Stimulated activated naive CD4-positive, alpha-beta T cell treated with Interleukin-2 at 50 U/mL for 16 hours (primary cell): ENCODE measurements around the gene HFE.
"Not testable (repeated sequence)": the region's sequence is repeated elsewhere in the genome, so short reads cannot be mapped to it uniquely, and the experiment has no call there.

Experiments
- DNase-seq: peaks from one replicate; lab custom pipeline; 2025; lab: John Stamatoyannopoulos, UW

HFE gene

DNA sequence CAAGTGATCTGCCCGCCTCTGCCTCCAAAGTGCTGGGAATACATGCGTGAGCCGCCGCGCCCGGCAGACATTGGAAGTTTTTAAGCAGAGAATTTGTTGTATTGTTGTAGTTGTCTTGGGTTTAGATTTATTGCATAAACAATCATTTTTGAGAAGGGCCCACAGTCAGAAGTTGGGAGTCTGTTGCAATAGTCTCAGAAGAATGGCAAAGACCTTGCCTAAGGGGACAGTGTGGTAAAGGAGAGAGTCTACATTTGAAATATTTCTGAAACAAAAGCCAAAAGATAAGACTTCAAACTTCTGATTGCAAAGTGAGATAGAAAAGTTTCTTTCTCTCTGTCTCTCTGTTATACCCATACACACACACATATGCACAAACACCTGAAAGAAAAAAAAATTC, 22.5 kb downstream of the HFE start:
- no peak for DNase-seq

DNA sequence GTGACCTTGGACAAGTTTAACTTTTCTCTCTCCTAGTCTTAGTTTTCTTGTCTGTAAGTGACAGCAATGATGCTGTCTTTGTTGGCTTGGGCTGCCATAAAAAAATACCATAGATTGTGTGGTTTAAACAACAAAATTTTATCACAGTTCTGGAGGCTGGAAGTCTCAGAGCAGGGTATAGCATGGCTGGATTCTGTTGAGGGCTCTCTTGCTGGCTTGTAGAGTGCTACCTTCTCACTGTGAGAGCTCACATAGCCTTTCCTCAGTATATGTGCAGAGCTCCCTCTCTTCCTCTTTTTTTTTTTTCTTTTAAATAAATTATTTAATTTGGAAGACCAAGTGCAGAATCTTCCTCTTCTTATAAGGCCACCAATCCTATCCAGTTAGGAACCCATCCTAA, 26.3 kb downstream of the HFE start:
- DNase-seq = no peak

DNA sequence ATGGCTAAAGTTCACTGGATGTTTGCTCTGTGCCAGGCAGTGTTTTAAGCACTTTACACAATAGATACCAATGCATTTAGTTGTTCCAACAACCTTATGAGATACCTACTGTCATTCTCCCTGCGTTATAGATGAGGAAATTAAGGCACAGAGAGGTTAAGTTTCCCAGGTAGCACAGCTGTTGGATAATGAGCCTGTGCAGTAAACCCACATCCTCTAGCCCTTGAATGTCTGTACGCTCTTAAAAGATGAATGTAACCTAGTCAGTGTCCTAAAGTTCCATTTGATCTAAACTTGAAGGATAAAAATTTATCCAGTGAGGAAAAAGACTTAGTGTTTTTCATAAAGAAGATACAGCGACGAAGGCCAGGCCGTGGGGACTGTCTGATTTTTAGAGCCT, 28.0 kb downstream of the HFE start:
- no peak for DNase-seq

DNA sequence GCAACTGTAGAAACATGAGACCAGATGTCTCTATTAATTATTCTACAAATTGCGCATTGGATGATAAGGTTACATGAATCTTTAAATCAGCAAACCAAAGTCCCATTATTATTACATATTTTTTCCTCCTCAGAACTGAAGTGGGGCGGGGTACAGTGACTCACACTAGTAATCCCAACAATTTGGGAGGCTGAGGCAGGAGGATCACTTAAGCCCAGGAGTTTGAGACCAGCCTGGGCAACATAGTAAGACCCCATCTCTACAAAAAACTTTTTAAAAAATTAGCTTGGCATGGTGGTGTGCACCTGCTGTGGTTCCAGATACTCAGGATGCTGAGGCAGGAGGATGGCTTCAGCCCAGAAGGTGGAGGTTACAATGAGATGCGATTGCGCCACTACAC, 29.0 kb downstream of the HFE start:
- DNase-seq = no peak

DNA sequence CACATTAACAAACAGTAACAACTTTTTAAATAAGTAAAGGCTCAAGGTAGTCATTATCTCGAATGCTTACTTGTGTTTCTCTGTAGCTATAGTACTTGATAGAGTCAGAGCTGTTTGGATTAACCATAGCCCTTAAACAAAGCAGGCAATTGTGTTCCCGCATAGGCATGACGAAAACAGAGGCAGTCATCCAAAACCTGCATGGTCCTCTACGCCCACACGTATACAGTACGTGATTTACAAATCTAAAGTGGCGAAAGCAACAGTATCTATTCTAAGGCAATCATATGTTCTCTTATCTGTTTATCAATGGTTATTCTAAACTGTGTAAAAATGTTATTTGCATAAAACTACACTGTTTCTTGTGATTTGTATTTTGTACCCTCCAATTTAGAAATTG, 31.8 kb downstream of the HFE start:
- no peak for DNase-seq

DNA sequence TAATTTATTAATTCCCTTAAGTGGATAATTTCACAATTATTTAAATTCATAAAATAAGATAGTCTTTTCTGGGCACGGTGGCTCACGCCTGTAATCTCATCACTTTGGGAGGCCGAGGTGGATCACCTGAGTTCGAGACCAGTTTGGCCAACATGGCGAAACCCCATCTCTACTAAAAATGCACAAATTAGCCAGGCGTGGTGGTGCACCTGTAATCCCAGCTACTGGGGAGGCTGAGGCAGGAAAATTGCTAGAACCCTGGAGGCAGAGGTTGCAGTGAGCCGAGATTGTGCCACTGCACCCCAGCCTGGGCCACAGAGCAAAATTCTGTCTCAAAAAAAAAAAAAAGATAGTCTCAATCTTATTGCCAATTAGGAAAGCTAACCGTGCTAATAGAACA, 32.9 kb downstream of the HFE start:
- not testable (repeated sequence) for DNase-seq

DNA sequence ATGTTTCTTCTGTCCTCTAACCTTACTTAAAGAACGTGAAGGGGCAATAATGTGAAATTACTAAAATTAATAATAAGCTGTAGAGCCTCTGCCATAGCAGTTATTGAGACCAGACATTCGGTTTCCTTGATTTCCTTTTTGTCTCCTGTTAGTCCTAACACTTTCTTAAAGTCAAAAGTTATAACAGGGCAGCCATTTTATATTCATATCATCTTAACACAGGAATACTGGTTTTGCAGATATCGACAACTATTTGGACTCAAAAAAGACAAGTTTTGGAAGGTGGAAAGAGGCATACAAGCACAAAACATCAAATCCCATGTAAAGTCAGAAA, 33.5 kb downstream of the HFE start:
- DNase-seq = no peak

DNA sequence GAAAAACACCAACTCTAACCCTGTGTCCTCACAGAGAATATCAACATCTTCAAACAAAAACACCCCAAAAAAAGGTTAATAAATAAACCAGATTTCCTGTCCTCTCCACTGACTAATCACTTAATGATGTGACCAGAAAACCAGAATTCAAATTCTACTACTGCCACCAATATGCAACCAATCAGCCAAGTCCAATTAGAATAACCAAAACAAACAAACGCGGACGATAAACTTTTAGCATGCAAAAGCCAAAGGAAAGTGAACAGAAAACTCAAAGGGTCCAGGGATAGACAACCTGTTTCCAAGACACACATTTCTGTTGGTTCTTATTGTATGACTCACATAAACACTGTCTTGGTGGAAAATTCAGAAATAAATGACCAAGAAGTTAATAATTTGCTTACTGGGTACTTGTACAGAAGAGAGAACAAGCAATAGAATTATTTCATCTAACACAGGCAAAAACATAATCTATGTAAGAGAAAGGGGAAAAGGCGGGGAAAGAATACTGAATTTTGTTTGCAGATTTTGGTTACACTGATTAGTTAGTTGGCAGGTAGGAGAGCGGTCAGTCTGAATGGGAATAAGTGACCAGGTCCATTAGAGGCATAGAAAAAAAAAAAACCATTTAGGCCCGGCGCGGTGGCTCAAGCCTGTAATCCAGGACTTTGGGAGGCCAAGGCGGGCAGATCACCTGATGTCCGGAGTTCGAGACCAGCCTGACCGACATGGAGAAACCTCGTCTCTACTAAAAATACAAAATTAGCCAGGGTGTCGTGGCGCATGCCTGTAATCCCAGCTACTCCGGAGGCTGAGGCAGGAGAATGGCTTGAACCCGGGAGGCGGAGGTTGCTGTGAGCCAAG, 34.1 kb downstream of the HFE start:
- no peak for DNase-seq

DNA sequence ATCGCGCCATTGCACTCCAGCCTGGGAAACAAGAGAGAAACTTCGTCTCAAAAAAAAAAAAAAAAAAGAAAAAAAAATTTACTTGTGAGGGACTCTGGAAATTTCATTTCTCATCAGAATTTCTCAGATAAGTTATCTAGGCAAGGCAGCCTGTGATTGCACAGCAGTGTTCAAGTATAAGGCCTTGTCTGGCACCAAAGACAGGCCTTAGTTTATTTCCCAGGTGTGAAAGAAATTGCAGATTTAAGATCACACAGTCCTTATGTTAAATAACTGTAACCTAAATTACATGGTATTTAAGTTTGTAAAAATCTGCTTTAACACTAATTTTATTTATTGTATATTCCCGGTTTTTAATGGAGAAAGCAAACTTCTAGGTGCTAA, 34.8 kb downstream of the HFE start:
- DNase-seq = no peak

DNA sequence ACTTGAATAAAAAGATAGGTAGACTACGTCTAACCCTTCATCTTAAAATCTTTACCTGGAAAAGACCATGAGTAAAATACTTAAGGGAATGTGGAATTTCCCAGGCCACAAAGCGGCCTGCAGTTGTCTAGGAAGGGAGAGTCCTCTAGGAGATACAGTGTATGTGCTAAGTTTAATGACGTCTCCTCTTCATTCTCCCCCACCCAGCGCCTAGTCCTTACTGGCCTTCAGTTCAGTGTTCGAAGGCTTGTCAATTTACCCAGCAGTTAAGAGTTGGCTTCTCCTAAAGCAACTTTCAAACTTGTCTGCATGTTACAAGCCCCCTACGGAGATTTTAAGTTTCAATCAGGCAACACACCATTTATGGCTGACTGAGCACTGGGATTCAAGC, 35.2 kb downstream of the HFE start:
- DNase-seq = no peak

DNA sequence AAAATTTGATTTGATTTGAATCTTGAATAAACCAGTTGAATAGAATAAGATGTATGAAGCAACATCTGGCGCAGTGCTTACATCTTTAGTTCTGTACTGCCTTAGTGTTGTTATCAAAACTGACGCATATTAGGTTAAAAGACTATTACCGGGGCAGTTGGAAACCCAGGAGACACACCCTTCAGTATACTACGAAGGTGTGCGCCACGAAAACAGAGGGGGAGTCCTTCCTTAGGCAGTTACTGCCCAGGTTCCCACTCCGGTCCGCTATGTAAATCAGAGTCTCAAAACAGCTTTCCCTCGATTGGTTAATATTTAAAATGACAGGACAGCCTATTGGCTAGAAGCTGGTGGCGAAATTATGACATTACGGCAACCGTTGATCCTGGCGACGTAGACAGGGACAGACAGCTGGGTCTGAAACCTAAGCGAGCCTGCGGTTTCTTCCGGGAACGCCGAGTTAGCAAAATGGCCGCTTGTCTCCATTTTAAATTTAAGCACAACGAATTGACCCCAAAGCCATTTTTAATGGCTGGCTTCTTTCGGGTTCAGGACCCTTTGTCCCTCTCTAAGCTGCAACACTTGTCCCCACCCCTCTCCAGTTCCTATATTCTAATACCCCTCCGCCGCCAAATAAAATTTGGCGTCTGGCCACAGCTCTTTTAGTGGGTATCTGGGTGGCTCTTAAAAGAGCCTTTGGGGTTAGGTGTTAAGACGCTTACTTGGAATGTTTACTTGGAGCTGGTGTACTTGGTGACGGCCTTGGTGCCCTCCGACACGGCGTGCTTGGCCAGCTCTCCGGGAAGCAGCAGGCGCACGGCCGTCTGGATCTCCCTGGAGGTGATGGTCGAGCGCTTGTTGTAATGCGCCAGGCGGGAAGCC, 35.8 kb downstream of the HFE start:
- peak; percentile 94 for DNase-seq

DNA sequence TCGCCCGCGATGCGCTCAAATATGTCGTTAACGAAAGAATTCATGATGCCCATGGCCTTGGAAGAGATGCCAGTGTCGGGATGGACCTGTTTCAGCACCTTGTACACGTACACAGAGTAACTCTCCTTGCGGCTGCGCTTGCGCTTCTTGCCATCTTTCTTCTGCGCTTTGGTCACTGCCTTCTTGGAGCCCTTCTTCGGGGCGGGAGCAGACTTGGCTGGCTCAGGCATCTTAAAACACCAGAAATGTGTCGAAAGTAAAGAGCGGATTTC, 36.4 kb downstream of the HFE start:
- DNase-seq = peak; percentile 62

DNA sequence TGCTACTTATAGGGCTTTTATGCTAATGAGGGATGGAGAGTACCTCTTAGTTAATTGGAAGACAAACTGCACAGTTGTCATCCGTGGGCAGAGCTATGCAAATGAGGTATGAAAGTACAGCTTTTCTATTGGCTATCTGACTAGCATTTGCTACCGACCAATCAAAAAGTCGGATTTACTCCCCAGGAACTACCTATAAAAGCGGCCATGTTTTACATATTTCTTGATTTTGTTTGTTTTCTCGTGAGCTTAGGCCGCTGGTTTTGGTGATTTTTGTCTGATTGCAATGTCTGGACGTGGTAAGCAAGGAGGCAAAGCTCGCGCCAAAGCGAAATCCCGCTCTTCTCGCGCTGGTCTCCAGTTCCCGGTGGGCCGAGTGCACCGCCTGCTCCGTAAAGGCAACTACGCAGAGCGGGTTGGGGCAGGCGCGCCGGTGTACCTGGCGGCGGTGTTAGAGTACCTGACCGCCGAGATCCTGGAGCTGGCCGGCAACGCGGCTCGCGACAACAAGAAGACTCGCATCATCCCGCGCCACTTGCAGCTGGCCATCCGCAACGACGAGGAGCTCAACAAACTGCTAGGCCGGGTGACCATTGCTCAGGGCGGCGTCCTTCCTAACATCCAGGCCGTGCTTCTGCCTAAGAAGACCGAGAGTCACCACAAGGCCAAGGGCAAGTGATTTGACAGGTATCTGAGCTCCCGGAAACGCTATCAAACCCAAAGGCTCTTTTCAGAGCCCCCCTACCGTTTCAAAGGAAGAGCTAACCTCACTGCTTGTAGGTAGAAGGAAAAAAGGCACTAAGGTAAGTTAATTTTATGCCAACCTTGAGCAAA, 36.9 kb downstream of the HFE start:
- DNase-seq = peak; percentile 46

DNA sequence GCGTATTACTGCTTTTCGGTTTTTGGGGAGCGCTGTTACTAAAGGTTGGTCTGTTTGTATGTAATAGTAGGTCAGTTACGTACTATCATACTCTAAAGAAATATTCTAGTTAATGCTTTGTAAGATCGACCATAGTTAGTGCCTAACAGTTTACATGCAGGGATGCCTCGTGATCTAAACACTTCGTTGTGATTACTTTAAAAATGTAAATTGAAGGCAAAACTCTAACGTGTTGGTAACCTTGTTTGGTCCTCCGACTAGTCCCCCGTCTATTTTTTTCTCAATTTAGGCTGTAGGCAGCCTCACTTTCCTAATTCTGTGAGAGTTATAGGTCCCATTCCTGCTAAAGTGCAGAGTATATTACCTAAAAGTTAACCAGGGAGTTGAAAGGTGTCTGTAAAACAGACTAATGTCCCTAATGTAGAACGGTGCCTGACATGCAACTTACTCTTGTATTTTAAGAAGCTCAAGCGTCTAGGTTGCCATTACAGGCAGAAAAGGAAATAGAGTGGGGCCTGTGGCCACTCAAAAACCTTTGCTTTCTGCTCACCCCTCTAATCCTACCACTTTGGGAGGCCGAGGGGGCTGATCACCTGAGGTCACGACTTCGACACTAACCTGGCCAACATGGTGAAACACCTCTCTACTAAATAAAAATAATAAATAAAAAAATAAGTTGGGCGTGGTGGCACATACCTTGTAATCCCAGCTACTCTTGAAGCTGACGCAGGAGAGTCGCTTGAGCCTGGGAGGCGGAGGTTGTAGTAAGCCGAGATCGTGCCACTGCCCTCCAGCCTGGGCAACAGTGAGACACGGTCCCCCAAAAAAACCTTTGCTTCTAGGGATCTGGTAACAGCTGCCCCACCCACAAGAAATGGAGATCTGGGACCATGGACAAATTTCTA, 37.8 kb downstream of the HFE start:
- no peak for DNase-seq

DNA sequence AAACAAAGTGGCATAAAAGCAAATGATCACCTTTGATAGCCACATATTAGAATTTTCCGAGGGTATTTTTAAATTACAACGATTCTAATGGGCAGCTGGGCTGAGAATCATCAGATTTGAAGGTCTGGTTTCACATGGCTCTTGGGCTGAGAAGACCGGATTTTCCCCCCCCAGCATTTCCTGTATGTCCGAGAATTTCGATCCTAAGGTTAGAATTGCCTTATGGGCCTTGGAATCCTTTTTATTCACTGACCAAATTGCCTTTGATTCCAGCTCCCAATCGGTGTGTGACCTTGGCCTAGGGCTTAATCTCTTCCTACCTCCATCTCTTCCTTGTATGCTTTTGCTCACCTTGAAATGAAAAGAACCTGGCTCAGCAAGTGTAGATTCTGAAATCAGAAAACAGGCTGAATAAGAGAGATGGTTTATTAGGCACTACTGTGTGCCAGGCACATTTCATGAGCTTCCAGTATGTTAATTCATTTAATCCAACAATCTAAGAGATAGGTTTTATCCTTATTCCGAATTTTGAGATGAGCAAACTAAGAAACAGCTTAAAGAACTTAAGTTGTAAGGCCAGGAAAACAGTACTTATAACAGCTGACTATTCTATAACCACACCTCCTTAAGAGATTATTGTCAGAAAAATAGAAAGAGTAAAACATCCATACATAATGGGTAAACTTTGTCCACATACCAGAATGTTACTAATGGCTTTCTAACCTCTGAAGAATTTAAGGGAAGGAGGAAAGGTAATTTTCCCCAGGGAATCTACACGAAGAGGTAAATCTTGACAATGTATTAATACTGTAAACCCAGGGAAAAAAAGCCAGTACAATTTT, 39.4 kb downstream of the HFE start:
- no peak for DNase-seq

DNA sequence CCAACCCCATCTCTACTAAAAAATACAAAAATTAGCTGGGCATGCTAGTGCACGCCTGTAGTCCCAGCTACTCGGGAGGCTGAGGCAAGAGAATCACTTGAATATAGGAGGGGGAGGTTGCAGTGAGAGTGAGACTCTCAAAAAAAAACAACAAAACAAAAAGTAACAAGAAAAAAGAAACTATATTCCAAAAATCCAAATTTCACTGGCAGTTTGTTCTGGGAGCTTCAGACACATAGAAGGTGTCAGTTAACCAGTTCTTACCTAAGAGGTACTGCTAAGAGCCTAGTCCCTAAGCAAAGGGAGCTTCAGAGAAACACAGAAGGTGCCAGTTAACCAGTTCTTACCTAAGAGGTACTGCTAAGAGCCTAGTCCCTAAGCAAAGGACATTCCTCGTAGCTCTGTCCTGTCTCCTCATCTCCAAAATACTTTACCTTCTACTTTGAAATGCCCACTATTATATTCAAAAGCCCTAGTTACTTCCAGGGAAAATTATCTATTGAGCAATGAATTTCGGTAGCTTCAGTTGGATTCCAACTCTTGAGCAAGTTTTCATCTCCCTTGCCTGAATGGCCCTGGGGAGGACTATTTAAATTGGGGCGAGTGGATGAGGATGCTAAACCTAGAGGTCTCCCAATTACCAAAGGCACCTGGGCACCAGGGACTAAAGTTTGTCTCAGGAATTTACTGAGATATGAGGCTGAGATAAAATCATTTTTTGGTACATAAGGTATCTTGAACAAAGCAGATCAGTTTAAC, 41.0 kb downstream of the HFE start:
- DNase-seq = no peak

DNA sequence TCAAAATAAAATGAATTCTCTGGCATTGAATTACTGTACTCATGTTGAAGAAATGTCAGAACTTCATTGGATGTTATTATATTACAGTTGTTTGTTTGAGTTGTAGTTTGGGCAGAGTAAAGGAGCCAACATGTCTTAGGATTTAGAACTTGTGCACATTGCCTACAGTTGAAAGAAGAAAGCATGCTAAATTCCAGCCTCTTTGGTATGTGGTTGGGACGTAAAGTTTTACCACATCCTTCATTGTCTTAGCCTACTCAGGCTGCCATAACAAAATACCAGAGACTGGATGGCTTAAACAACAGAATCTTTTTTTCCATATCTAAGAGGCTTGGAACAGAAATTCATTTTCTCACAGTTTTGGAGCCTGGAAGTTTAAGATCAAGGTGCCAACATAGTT, 42.4 kb downstream of the HFE start:
- DNase-seq = no peak

DNA sequence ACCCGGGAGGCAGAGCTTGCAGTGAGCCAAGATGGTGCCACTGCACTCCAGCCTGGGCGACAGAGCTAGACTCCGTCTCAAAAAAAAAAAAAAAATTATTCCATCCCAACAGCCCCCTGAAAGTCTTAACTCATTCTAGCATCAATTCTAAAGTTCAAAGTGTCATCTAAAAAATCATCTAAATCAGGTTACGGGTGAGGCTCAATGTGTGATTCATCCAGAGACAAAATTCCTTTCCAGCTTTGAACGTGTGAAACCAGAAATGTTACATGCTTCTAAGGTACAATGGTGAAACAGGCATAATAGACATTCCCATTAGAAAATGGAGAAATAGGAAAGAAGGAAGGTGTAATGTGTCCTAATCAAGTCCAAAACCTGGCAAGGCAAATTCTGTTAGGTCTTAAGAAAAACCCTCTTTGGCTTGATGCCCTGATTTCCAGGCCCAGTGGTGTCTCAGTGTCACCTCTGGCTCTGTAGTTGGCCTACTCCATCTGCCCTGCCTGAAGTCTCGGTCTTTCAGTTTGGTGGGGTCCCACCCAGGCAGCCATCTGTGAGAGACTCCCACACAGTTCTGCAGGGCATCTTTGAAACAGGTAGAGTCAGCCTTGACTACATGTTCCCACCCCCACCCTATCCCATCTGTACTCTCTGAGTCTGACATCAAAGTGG, 43.5 kb downstream of the HFE start:
- no peak for DNase-seq

DNA sequence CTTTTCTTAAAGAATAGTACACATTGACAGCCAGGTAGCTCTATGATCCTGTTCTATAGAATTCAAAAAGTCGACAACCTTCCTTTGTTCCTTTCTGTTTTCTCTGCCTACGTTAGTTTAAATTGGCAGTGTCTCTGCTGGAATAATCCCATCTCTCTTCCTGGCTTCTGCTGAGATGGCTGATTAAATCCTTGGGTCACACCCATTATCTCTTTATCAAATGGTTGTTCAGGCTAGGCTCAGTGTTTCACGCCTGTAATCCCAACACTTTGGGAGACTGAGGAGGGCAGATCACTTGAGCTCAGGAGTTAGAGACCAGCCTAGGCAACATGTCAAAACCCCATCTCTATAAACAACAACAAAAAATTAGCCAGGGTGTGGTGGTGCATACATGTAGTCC, 44.4 kb downstream of the HFE start:
- no peak for DNase-seq

DNA sequence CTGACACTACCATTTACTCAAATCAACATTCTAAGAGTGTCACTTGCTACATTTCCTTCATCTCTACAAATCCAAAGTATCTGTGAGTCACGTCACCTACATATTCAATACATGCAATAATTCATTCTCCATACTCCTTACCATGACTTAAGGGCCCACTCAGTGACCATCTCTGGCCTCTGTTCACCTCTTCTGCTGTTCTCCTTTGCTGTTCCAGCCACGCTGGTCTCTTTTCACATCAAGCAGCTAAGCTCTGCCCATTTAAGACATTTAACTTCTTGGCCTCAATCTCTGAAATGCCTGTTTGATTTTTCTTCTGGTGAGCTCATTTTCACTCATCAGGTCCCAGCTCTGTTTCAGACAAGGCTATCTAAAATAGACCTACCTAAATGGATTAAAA, 46.5 kb downstream of the HFE start:
- no peak for DNase-seq
